K562 (cell line): ENCODE data around the gene DOLK. TPM values are rescaled to one million over a fixed set of nuclear protein-coding genes. Genes with fewer than 3 reads are reported as not detected.

Experiments
- E2F5 ChIP-seq: sonication (generic); formaldehyde crosslinking; IDR thresholded peaks from 2 replicates; pipeline ENCODE4 v1.8.0; 2022; ENCODE audit warnings: mild to moderate bottlenecking, missing genetic modification reagents
- ELF4 ChIP-seq: fragments of 450-650 bp; formaldehyde crosslinking; IDR thresholded peaks from 2 replicates; pipeline ENCODE4 v1.4.0; 2022; ENCODE audit warnings: missing genetic modification characterization
- FIP1L1 ChIP-seq: fragments of 200-400 bp; formaldehyde crosslinking; IDR thresholded peaks from 2 replicates; pipeline ENCODE4 v1.6.1; 2018; ENCODE audit warnings: mild to moderate bottlenecking, low read depth, low read length; ENCODE audit not compliant: poor library complexity, severe bottlenecking
- FOXK1 ChIP-seq: sonication (generic); formaldehyde crosslinking; IDR thresholded peaks from 2 replicates; pipeline ENCODE4 v1.8.0; 2022; ENCODE audit warnings: missing genetic modification reagents, mild to moderate bottlenecking, borderline replicate concordance
- GABPB2 ChIP-seq: fragments of 250-450 bp; sonication (Bioruptor Pico); conservative IDR thresholded peaks from 2 replicates; pipeline ENCODE4 v1.5.1; 2021; ENCODE audit warnings: mild to moderate bottlenecking
- HINFP ChIP-seq: fragments of 450-650 bp; conservative IDR thresholded peaks from 2 replicates; pipeline ENCODE4 v1.6.1; 2016; ENCODE audit warnings: missing genetic modification characterization, low read depth, mild to moderate bottlenecking, control low read depth, missing compliant biosample characterization
- JUNB ChIP-seq: fragments of 450-650 bp; formaldehyde crosslinking; conservative IDR thresholded peaks from 2 replicates; pipeline ENCODE4 v1.4.0; 2020; ENCODE audit warnings: mild to moderate bottlenecking
- KLF16 ChIP-seq: IDR thresholded peaks from 2 replicates; pipeline ENCODE4 v1.6.1; 2016; ENCODE audit warnings: antibody characterized with exemption
- MYNN ChIP-seq, 2 experiments: sonication (generic); formaldehyde crosslinking in 1 of 2; IDR thresholded peaks; 2 replicates each; pipeline versions ENCODE4 v1.5.0 to v1.6.1; 2016 to 2020; ENCODE audit warnings: antibody characterized with exemption in 1 of 2, missing genetic modification reagents in 1 of 2
- RBM39 ChIP-seq: fragments of 200-400 bp; formaldehyde crosslinking; optimal IDR thresholded peaks from 2 replicates; pipeline ENCODE3; 2018; ENCODE audit warnings: low read depth, low read length
- TAF9B ChIP-seq: fragments of 450-650 bp; IDR thresholded peaks from 2 replicates; pipeline ENCODE4 v1.6.1; 2018; ENCODE audit warnings: mild to moderate bottlenecking; ENCODE audit not compliant: partially characterized antibody
- TSHZ1 ChIP-seq: fragments of 250-450 bp; sonication (Bioruptor Pico); IDR thresholded peaks from 2 replicates; pipeline ENCODE4 v1.4.0; 2020; ENCODE audit warnings: mild to moderate bottlenecking, moderate library complexity
- U2AF1 ChIP-seq: fragments of 200-400 bp; formaldehyde crosslinking; optimal IDR thresholded peaks from 2 replicates; pipeline ENCODE3; 2017; ENCODE audit warnings: mild to moderate bottlenecking, low read depth, low read length, moderate library complexity
- ZFP91 ChIP-seq: sonication (generic); formaldehyde crosslinking; IDR thresholded peaks from 2 replicates; pipeline ENCODE4 v1.8.0; 2022; ENCODE audit warnings: mild to moderate bottlenecking, missing genetic modification reagents
- ZFPM2 ChIP-seq: fragments of 250-450 bp; sonication (Bioruptor Pico); IDR thresholded peaks from 2 replicates; pipeline ENCODE4 v1.5.1; 2022; ENCODE audit warnings: mild to moderate bottlenecking
- ZNF408 ChIP-seq: fragments of 250-450 bp; sonication (Bioruptor Pico); IDR thresholded peaks from 2 replicates; pipeline ENCODE4 v1.4.0; 2020; ENCODE audit warnings: low read depth, mild to moderate bottlenecking, moderate library complexity
- ZNF449 ChIP-seq: fragments of 250-450 bp; sonication (Bioruptor Pico); IDR thresholded peaks from 2 replicates; pipeline ENCODE4 v1.8.0; 2022; ENCODE audit warnings: moderate library complexity, mild to moderate bottlenecking, inconsistent platforms
- polyA plus RNA-seq, 8 experiments: library from polyadenylated mRNA; depleted of rRNA in 4 of 8; stranded (reverse) in 5 of 8; unstranded in 3 of 8; fragments of >200 nt; fragmentation: Nextera tagmentation in 2 of 8; fragmentation: Illumina TruSeq in 1 of 8; extraction: Ambion mirVana in 2 of 8; extraction: Trizol in 1 of 8; gene quantifications; 2 replicates each; pipeline versions ENCODE4 v1.2.1 to v1.2.3, GENCODE V29; 2011 to 2014; ENCODE audit warnings: inconsistent platforms in 1 of 8, missing spikeins in 1 of 8
- total RNA-seq, 7 experiments: library from RNA; depleted of rRNA in 6 of 7; stranded (reverse); fragments of >200 nt in 6 of 7; fragmentation: Illumina TruSeq in 2 of 7; extraction: Trizol in 2 of 7; gene quantifications; 2 replicates each; pipeline versions ENCODE4 v1.2.1 to v1.2.3, GENCODE V29; 2011 to 2021; ENCODE audit warnings: low replicate concordance in 1 of 7

Gene DOLK
- total and polyA plus RNA-seq, 9 of the 15 experiments (the other 6 are each of a cell fraction or from before 2014, with no cell fraction given): 2.6 to 14.2 (median 11.7) TPM

GRCh38 chr9:128947527-128948301 is at the start of gene DOLK, which contains the start of gene NUP188 (continued):
- TF ChIP-seq ZFP91 (CRISPR knock-in tag): no peak
- no peak for TF ChIP-seq GABPB2 (CRISPR knock-in tag)
- no peak for TF ChIP-seq TSHZ1 (CRISPR knock-in tag)
- no peak for TF ChIP-seq KLF16
- TF ChIP-seq ZNF408: no peak
- TF ChIP-seq FIP1L1: peak; percentile 79
- TF ChIP-seq ZFPM2 (CRISPR knock-in tag): no peak
- no peak for TF ChIP-seq HINFP
- no peak for TF ChIP-seq RBM39
- TF ChIP-seq ELF4 (CRISPR knock-in tag): peak; percentile 66; the same call in 1 of the 2 replicates
- TF ChIP-seq JUNB (CRISPR knock-in tag): no peak
- TF ChIP-seq U2AF1: peak; percentile 97
- TF ChIP-seq FOXK1 (CRISPR knock-in tag): 0 out of 2 replicates have a peak, but pooled peaks have one; percentile 31
- TF ChIP-seq ZNF449 (CRISPR knock-in tag): no peak
- TF ChIP-seq E2F5 (CRISPR knock-in tag): no peak; the same call in 1 of the 2 replicates
- TF ChIP-seq TAF9B: peak; percentile 93
- no peak for TF ChIP-seq MYNN (IDR thresholded peaks at IDR 0.05)
- TF ChIP-seq MYNN (CRISPR knock-in tag; IDR thresholded peaks at IDR 0.05): no peak
